PC-9 (cell line): ENCODE measurements around the gene YES1. TPM values are rescaled to one million over a fixed set of nuclear protein-coding genes. Genes with fewer than 3 reads are reported as not detected.

ENCODE experiments used
- BruUV-seq: library from RNA; stranded (reverse); fragments of 400-500 nt; replicated peaks from 2 replicates; lab custom pipeline; 2021; lab: Mats Ljungman, UMichigan
- CTCF ChIA-PET: fragments of 300-600 bp; sonication (Branson Sonifier 250); formaldehyde crosslinking; loops from one replicate; lab custom pipeline; 2022; ENCODE audit warnings: antibody characterized with exemption; lab: Charles Lee
- POLR2A ChIA-PET: fragments of 300-600 bp; sonication (Branson Sonifier 250); formaldehyde crosslinking; loops from one replicate; lab custom pipeline; 2022; ENCODE audit warnings: antibody characterized with exemption; ENCODE audit not compliant: unreplicated experiment; lab: Charles Lee
- DNase-seq, 2 experiments: peaks; one replicate each; pipeline versions ENCODE4 v3.0.0 to v3.0.0-alpha.2; 2015 to 2022; ENCODE audit warnings: mixed read lengths in 1 of 2
- H2AFZ ChIP-seq: fragments of 200-600 bp; sonication (generic); 2 replicates; pipeline ENCODE4 v1.8.1; 2017; ENCODE audit warnings: antibody characterized with exemption
- H3F3A ChIP-seq: fragments of 200-600 bp; sonication (generic); 2 replicates; pipeline ENCODE4 v1.8.1; 2017; ENCODE audit warnings: antibody characterized with exemption, mild to moderate bottlenecking, low read depth; ENCODE audit not compliant: insufficient read depth
- H3K27ac ChIP-seq: fragments of 200-600 bp; sonication (generic); 2 replicates; pipeline ENCODE4 v1.6.1; 2016; ENCODE audit warnings: mixed run types
- H3K27me3 ChIP-seq: fragments of 200-600 bp; sonication (generic); 2 replicates; pipeline ENCODE4 v1.6.1; 2016; ENCODE audit warnings: low read depth, mixed run types; ENCODE audit not compliant: insufficient read depth
- H3K36me3 ChIP-seq: fragments of 200-600 bp; sonication (generic); 2 replicates; pipeline ENCODE4 v1.6.1; 2016; ENCODE audit warnings: low read depth, mixed run types
- H3K4me1 ChIP-seq: fragments of 200-600 bp; sonication (generic); replicated peaks from 2 replicates; pipeline ENCODE4 v1.6.1; 2016; ENCODE audit warnings: mixed run types; ENCODE audit not compliant: insufficient read depth
- H3K4me2 ChIP-seq: fragments of 200-600 bp; sonication (generic); 2 replicates; pipeline ENCODE4 v1.6.1; 2017; ENCODE audit warnings: mixed run types
- H3K4me3 ChIP-seq: fragments of 200-600 bp; sonication (generic); 2 replicates; pipeline ENCODE4 v1.6.1; 2016; ENCODE audit warnings: mixed run types
- H3K79me2 ChIP-seq: fragments of 200-600 bp; sonication (generic); 2 replicates; pipeline ENCODE4 v1.6.1; 2017; ENCODE audit warnings: low read depth, mixed run types
- H3K9me2 ChIP-seq: fragments of 200-600 bp; sonication (generic); 2 replicates; pipeline ENCODE4 v1.8.1; 2017; ENCODE audit warnings: mild to moderate bottlenecking; ENCODE audit not compliant: insufficient read depth
- H3K9me3 ChIP-seq: fragments of 200-600 bp; sonication (generic); 2 replicates; pipeline ENCODE4 v1.8.1; 2016; ENCODE audit warnings: low read depth; ENCODE audit not compliant: insufficient read depth
- H4K20me1 ChIP-seq: fragments of 200-600 bp; sonication (generic); 2 replicates; pipeline ENCODE4 v1.8.1; 2017; ENCODE audit not compliant: insufficient read depth
- CTCF ChIP-seq: fragments of 200-600 bp; sonication (generic); conservative IDR thresholded peaks from 2 replicates; pipeline ENCODE4 v1.6.1; 2017; ENCODE audit warnings: mixed run types, antibody characterized with exemption, mild to moderate bottlenecking, moderate library complexity
- EZH2 ChIP-seq: fragments of 200-600 bp; sonication (generic); IDR thresholded peaks from 2 replicates; pipeline ENCODE4 v1.8.0; 2017; ENCODE audit warnings: antibody characterized with exemption, low read depth
- intact Hi-C: fragments of 100-400 bp; cut with micrococcal nuclease; formaldehyde crosslinking; loops from one replicate; pipeline ENCODE4 v1.10.0; 2022; ENCODE audit not compliant: unreplicated experiment
- total RNA-seq: library from RNA; stranded (reverse); gene quantifications from 2 replicates; pipeline ENCODE4 v1.2.3, GENCODE V29; 2021

The YES1 gene
- total RNA-seq, 1 experiment from 2014 or later, result 111 TPM

GRCh38 chr18:767961-768360 lies 44.1 kb downstream of the YES1 start:
- TF ChIP-seq EZH2 (no peak), CTCF (no peak)
- CTCF ChIA-PET, result no interaction called here

GRCh38 chr18:767084-767882 lies 44.8 kb downstream of the YES1 start:
- no TSS peak for BruUV-seq
- H4K20me1 ChIP-seq, result peaks cover 12% of the 10 kb centered on the region; the same call in 1 of the 2 replicates

More at GRCh38 chr18:767961-768360, 44.1 kb downstream of the YES1 start:
- Histone ChIP-seq H3K4me3 (no peak overlapping the region), H3K9me2 (no peaks in the 10 kb centered on the region), H3K4me2 (no peak overlapping the region), H3K27me3 (no peaks in the 10 kb centered on the region), H3K79me2 (peaks cover 5% of the 10 kb centered on the region), H3K9me3 (no peaks in the 10 kb centered on the region), H3K27ac (no peak overlapping the region), H4K20me1 (peaks cover 12% of the 10 kb centered on the region; the same call in 1 of the 2 replicates), H3F3A (0 out of 2 replicates have a peak, but pooled peaks cover 5% of the 10 kb centered on the region), H2AFZ (no peak overlapping the region), H3K36me3 (no peaks in the 10 kb centered on the region), H3K4me1 (peaks cover 12% of the 10 kb centered on the region)
- BruUV-seq, result no TSS peak
- intact Hi-C loops, result no loop called here
- POLR2A ChIA-PET, result no interaction called here
- DNase-seq, result no peak

GRCh38 chr18:766550-766860 lies 45.5 kb downstream of the YES1 start:
- Histone ChIP-seq H3K9me2 (no peaks in the 10 kb centered on the region), H3K79me2 (peaks cover 2% of the 10 kb centered on the region), H3K27ac (no peak overlapping the region), H3K27me3 (no peaks in the 10 kb centered on the region), H3K4me2 (no peak overlapping the region), H3K4me1 (peaks cover 12% of the 10 kb centered on the region), H4K20me1 (peaks cover 12% of the 10 kb centered on the region; the same call in 1 of the 2 replicates), H3K36me3 (no peaks in the 10 kb centered on the region), H3K9me3 (no peaks in the 10 kb centered on the region), H2AFZ (no peak overlapping the region), H3K4me3 (no peak overlapping the region), H3F3A (0 out of 2 replicates have a peak, but pooled peaks cover 5% of the 10 kb centered on the region)
- CTCF ChIA-PET, result no interaction called here
- no peak for DNase-seq
- intact Hi-C loops, result no loop called here
- TF ChIP-seq EZH2, result no peak
- TF ChIP-seq CTCF, result no peak
- no TSS peak for BruUV-seq
- POLR2A ChIA-PET, result no interaction called here

More at GRCh38 chr18:767084-767882, 44.8 kb downstream of the YES1 start:
- POLR2A ChIA-PET, result no interaction called here
- no peak for DNase-seq
- Histone ChIP-seq H3K9me2 (no peaks in the 10 kb centered on the region), H2AFZ (no peak overlapping the region), H3K4me1 (peaks cover 12% of the 10 kb centered on the region), H3K4me3 (no peak overlapping the region), H3K79me2 (peaks cover 4% of the 10 kb centered on the region), H3K27me3 (no peaks in the 10 kb centered on the region), H3K27ac (no peak overlapping the region), H3K9me3 (no peaks in the 10 kb centered on the region), H3K36me3 (no peaks in the 10 kb centered on the region), H3F3A (0 out of 2 replicates have a peak, but pooled peaks cover 5% of the 10 kb centered on the region), H3K4me2 (no peak overlapping the region)
- CTCF ChIA-PET, result no interaction called here
- intact Hi-C loops, result no loop called here
- no peak for TF ChIP-seq CTCF
- TF ChIP-seq EZH2, result no peak
